IMR-90 (cell line): ENCODE results near the gene GNB1L. TPM values are rescaled to one million over a fixed set of nuclear protein-coding genes. Genes with fewer than 3 reads are reported as not detected.

ENCODE experiments used
- ATAC-seq: fragments of 200-7000 bp; cut with Tn5 transposase; 2 replicates; pipeline ENCODE4 v1.9.1; 2020; ENCODE audit warnings: low read depth, mild to moderate bottlenecking, moderate library complexity
- BruUV-seq: library from RNA; stranded (reverse); fragments of 400-500 nt; replicated peaks from 2 replicates; lab custom pipeline; 2021; lab: Mats Ljungman, UMichigan
- CTCF ChIA-PET: fragments of 300-600 bp; formaldehyde crosslinking; extraction: SDS; loops from one replicate; lab custom pipeline; 2021; ENCODE audit warnings: antibody characterized with exemption; lab: Yijun Ruan, JAX
- POLR2A ChIA-PET: fragments of 300-600 bp; sonication (Branson Sonifier 250); formaldehyde crosslinking; loops from one replicate; lab custom pipeline; 2022; ENCODE audit warnings: antibody characterized with exemption; ENCODE audit not compliant: unreplicated experiment; lab: Charles Lee
- DNase-seq: peaks from one replicate; pipeline ENCODE4 v3.0.0; 2013
- H2AFZ ChIP-seq: replicated peaks from 2 replicates; pipeline ENCODE3; 2013; ENCODE audit warnings: low read length, mild to moderate bottlenecking; ENCODE audit not compliant: poor library complexity
- H2AK5ac ChIP-seq: 2 replicates; pipeline ENCODE4 v1.6.1; 2013; ENCODE audit warnings: low read depth, low read length, inconsistent platforms
- H2AK9ac ChIP-seq: replicated peaks from 2 replicates; pipeline ENCODE3; 2013; ENCODE audit warnings: mild to moderate bottlenecking, low read depth, low read length, moderate library complexity; ENCODE audit not compliant: poor library complexity
- H2BK120ac ChIP-seq: 2 replicates; pipeline ENCODE4 v1.6.1; 2013; ENCODE audit warnings: low read depth, low read length, inconsistent platforms
- H2BK15ac ChIP-seq: 3 replicates; pipeline ENCODE4 v1.6.1; 2013; ENCODE audit warnings: low read depth, low read length, inconsistent platforms
- H2BK20ac ChIP-seq: 2 replicates; pipeline ENCODE4 v1.6.1; 2013; ENCODE audit warnings: low read depth, mild to moderate bottlenecking, inconsistent platforms, low read length, moderate library complexity
- H2BK5ac ChIP-seq: 2 replicates; pipeline ENCODE4 v1.6.1; 2013; ENCODE audit warnings: mild to moderate bottlenecking, low read depth, low read length, inconsistent platforms; ENCODE audit not compliant: poor library complexity, severe bottlenecking
- H3K14ac ChIP-seq: replicated peaks from 2 replicates; pipeline ENCODE4 v1.6.1; 2013; ENCODE audit warnings: low read depth, low read length, inconsistent platforms
- H3K18ac ChIP-seq: 2 replicates; pipeline ENCODE4 v1.6.1; 2013; ENCODE audit warnings: low read depth, low read length, control low read depth
- H3K23ac ChIP-seq: 2 replicates; pipeline ENCODE4 v1.6.1; 2013; ENCODE audit warnings: low read depth, low read length, inconsistent platforms
- H3K27ac ChIP-seq: 2 replicates; pipeline ENCODE4 v1.5.1; 2013; ENCODE audit warnings: mild to moderate bottlenecking, control low read depth, low read length; ENCODE audit not compliant: insufficient read depth
- H3K27me3 ChIP-seq: 2 replicates; pipeline ENCODE4 v1.6.1; 2013; ENCODE audit warnings: low read length; ENCODE audit not compliant: control insufficient read depth, insufficient read depth
- H3K36me3 ChIP-seq: 2 replicates; pipeline ENCODE4 v1.6.1; 2013; ENCODE audit warnings: low read length, mixed read lengths; ENCODE audit not compliant: control insufficient read depth, insufficient read depth
- H3K4ac ChIP-seq: 2 replicates; pipeline ENCODE4 v1.6.1; 2013; ENCODE audit warnings: low read depth, low read length, inconsistent platforms
- H3K4me1 ChIP-seq: 2 replicates; pipeline ENCODE4 v1.6.1; 2013; ENCODE audit warnings: low read length, mixed read lengths; ENCODE audit not compliant: control insufficient read depth, insufficient read depth
- H3K4me2 ChIP-seq: 2 replicates; pipeline ENCODE4 v1.6.1; 2013; ENCODE audit warnings: low read depth, mild to moderate bottlenecking, control low read depth, low read length, moderate library complexity
- H3K4me3 ChIP-seq: 2 replicates; pipeline ENCODE4 v1.5.1; 2013; ENCODE audit warnings: low read depth, mild to moderate bottlenecking, control low read depth, low read length, moderate library complexity; ENCODE audit not compliant: insufficient read depth
- H3K56ac ChIP-seq: 2 replicates; pipeline ENCODE4 v1.6.1; 2013; ENCODE audit warnings: low read length, inconsistent platforms; ENCODE audit not compliant: insufficient read depth; ENCODE audit errors: extremely low read depth
- H3K79me1 ChIP-seq, 2 experiments: 2 replicates each; pipeline ENCODE4 v1.6.1; 2013; ENCODE audit warnings: low read length in 2 of 2, inconsistent platforms in 1 of 2, low read depth in 1 of 2
- H3K9ac ChIP-seq: 2 replicates; pipeline ENCODE4 v1.6.1; 2013; ENCODE audit warnings: low read depth, low read length, control low read depth
- H3K9me1 ChIP-seq: 2 replicates; pipeline ENCODE4 v1.6.1; 2013; ENCODE audit warnings: low read length, inconsistent platforms; ENCODE audit not compliant: insufficient read depth
- H3K9me3 ChIP-seq: 2 replicates; pipeline ENCODE4 v1.6.1; 2013; ENCODE audit warnings: low read length; ENCODE audit not compliant: control insufficient read depth, insufficient read depth
- H4K20me1 ChIP-seq: 2 replicates; pipeline ENCODE4 v1.6.1; 2013; ENCODE audit warnings: low read length, inconsistent platforms; ENCODE audit not compliant: insufficient read depth
- H4K5ac ChIP-seq: 2 replicates; pipeline ENCODE4 v1.6.1; 2013; ENCODE audit warnings: mild to moderate bottlenecking, low read depth, low read length, control low read depth
- H4K8ac ChIP-seq, 2 experiments: 2 replicates each; pipeline ENCODE4 v1.6.1; 2013; ENCODE audit warnings: low read depth in 2 of 2, low read length in 2 of 2, control low read depth in 1 of 2, inconsistent platforms in 1 of 2
- H4K91ac ChIP-seq: 2 replicates; pipeline ENCODE4 v1.6.1; 2013; ENCODE audit warnings: low read depth, low read length, inconsistent platforms; ENCODE audit not compliant: insufficient read depth
- BHLHE40 ChIP-seq: fragments of 150-350 bp; IDR thresholded peaks from 2 replicates; pipeline ENCODE4 v1.6.1; 2016; ENCODE audit warnings: mild to moderate bottlenecking, low read depth, low read length
- CEBPB ChIP-seq: IDR thresholded peaks from 2 replicates; pipeline ENCODE4 v1.6.1; 2012; ENCODE audit warnings: low read depth, low read length, improper control_type of control experiment
- CHD1 ChIP-seq: IDR thresholded peaks from 2 replicates; pipeline ENCODE4 v1.6.1; 2012; ENCODE audit warnings: low read depth, low read length, improper control_type of control experiment
- FOS ChIP-seq: fragments of 150-350 bp; IDR thresholded peaks from 2 replicates; pipeline ENCODE4 v1.6.1; 2016; ENCODE audit warnings: low read depth, low read length
- MAFK ChIP-seq: IDR thresholded peaks from 2 replicates; pipeline ENCODE4 v1.6.1; 2012; ENCODE audit warnings: low read depth, low read length, improper control_type of control experiment
- POLR2A ChIP-seq: IDR thresholded peaks from 2 replicates; pipeline ENCODE4 v1.6.1; 2012; ENCODE audit warnings: mild to moderate bottlenecking, low read depth, low read length
- RAD21 ChIP-seq: IDR thresholded peaks from 2 replicates; pipeline ENCODE4 v1.6.1; 2012; ENCODE audit warnings: low read length, improper control_type of control experiment
- RFX5 ChIP-seq: IDR thresholded peaks from 2 replicates; pipeline ENCODE4 v1.8.0; 2012; ENCODE audit warnings: low read depth, mild to moderate bottlenecking, low read length, moderate library complexity
- WGBS, 2 experiments: methylation state at CpG; one replicate each; pipeline versions ENCODE4 v1.1.5 to v1.1.7; 2013; ENCODE audit warnings: missing lambda C conversion rate in 2 of 2; ENCODE audit not compliant: insufficient read length in 1 of 2; ENCODE audit errors: extremely low coverage in 2 of 2; 5-methylcytosine and 5-hydroxymethylcytosine counted together
- dilution Hi-C: fragments of 300-500 bp; cut with HindIII; formaldehyde crosslinking; loops from one replicate; pipeline ENCODE4 v1.14.3; 2018; ENCODE audit warnings: low sequenced_read_pairs; ENCODE audit not compliant: unreplicated experiment
- in situ Hi-C: fragments of 300-500 bp; cut with MboI; formaldehyde crosslinking; loops from 3 replicates; pipeline ENCODE4 v1.14.3; 2019; ENCODE audit warnings: low sequenced_read_pairs, inconsistent platforms, mixed read lengths
- intact Hi-C: fragments of 100-400 bp; cut with micrococcal nuclease; formaldehyde crosslinking; loops from 2 replicates; pipeline ENCODE4 v1.10.0; 2022
- polyA plus RNA-seq, 3 experiments: library from polyadenylated mRNA; depleted of rRNA; stranded (reverse); fragments of >200 nt; gene quantifications; 2 replicates each; pipeline ENCODE4 v1.2.3, GENCODE V29; 2012; ENCODE audit warnings: low replicate concordance in 1 of 3
- total RNA-seq: library from RNA; depleted of rRNA; stranded (reverse); fragments of >200 nt; gene quantifications from 2 replicates; pipeline ENCODE4 v1.2.3, GENCODE V29; 2012
- TF ChIP-seq, protein P1 (sequence below): fragments of 150-350 bp; IDR thresholded peaks from 2 replicates; pipeline ENCODE4 v1.6.1; 2016; ENCODE audit warnings: low read depth, mild to moderate bottlenecking, low read length, moderate library complexity, borderline replicate concordance

GNB1L gene
- total and polyA plus RNA-seq, 2 of the 4 experiments (the other 2 are of a cell fraction): 2.5 to 4.4 TPM

DNA sequence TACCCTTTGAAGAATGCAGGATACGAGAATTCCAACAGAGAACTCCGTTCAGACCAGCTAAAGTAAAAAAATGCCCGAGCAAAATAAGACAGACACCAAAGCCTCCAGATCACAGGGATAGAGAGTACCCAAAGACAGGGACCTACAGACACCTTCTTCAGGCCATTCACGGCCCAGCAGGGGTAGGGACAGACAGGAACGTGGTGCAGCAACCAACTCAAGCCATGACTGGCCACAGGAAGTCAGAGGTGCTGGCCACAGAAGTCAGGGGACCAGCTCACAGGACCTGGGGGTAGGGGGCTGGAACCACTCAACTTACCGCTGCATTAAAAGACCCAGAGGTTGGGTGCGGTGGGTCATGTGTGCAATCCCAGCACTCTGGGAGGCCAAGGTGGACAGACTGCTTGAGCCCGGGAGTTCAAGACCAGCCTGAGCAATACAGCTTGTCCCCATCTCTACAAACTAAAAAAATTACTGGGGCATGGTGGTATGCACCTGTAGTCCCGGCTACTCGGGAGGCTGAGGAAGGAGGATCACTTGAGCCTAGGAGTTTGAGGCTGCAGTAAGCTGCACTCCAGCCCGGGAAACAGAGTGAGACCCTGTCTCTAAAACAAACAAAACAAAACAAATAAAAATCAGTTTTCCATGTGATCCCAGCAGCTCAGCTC, 47.0 kb upstream of the GNB1L start:
- Histone ChIP-seq H3K79me1 (0 out of 4 replicates have a peak, but pooled peaks cover 0 to 4% of the 10 kb centered on the region in 2 experiments), H2AK9ac (no peak overlapping the region), H3K27ac (no peak overlapping the region), H3K14ac (no peak overlapping the region), H2BK5ac (no peak overlapping the region), H3K36me3 (peaks cover 8% of the 10 kb centered on the region), H3K4me1 (peaks cover 7% of the 10 kb centered on the region), H3K23ac (no peak overlapping the region), H3K27me3 (no peaks in the 10 kb centered on the region), H4K20me1 (no peaks in the 10 kb centered on the region), H4K5ac (no peak overlapping the region), H3K9ac (no peak overlapping the region), H2BK20ac (no peak overlapping the region), H3K9me3 (no peaks in the 10 kb centered on the region), H4K8ac (no peak overlapping the region), H3K18ac (no peak overlapping the region), H2BK120ac (no peak overlapping the region), H3K4me2 (no peak overlapping the region), H2AK5ac (no peak overlapping the region), H3K4ac (no peak overlapping the region), H4K91ac (no peak overlapping the region), H3K9me1 (0 out of 2 replicates have a peak, but pooled peaks cover 2% of the 10 kb centered on the region), H3K4me3 (no peak overlapping the region), H3K56ac (no peak overlapping the region), H2BK15ac (no peak overlapping the region), H2AFZ (no peak overlapping the region)
- intact Hi-C loops (no loop called here), in situ Hi-C loops (no loop called here), dilution Hi-C loops (no loop called here)
- 87% methylated on average over 4 of the region's 11 CpGs; no CpG with 5 or more reads in 1 of the 2 experiments for WGBS, 2 experiments
- BruUV-seq: no TSS peak
- DNase-seq (no peak), ATAC-seq (no peak)
- ChIA-PET POLR2A (no interaction called here), CTCF (interaction anchor here (2.5 kb wide), 1 partner anchor 171 kb away, joined by 10 read pairs; no protein-coding TSS in a partner anchor)
- no peak for TF ChIP-seq CEBPB
- no peak for TF ChIP-seq FOS
- no peak for TF ChIP-seq RFX5
- no peak for TF ChIP-seq BHLHE40
- TF ChIP-seq, protein P1, sequence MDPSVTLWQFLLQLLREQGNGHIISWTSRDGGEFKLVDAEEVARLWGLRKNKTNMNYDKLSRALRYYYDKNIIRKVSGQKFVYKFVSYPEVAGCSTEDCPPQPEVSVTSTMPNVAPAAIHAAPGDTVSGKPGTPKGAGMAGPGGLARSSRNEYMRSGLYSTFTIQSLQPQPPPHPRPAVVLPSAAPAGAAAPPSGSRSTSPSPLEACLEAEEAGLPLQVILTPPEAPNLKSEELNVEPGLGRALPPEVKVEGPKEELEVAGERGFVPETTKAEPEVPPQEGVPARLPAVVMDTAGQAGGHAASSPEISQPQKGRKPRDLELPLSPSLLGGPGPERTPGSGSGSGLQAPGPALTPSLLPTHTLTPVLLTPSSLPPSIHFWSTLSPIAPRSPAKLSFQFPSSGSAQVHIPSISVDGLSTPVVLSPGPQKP: no peak
- no peak for TF ChIP-seq MAFK
- no peak for TF ChIP-seq RAD21
- no peak for TF ChIP-seq CHD1
- TF ChIP-seq POLR2A: no peak
